ENCODE measurements around the gene PDXK.
A peak's percentile ranks its signal among the peaks of the same experiment; 100 is the strongest.

Gene PDXK

GRCh38 chr21:43786300-43786806, 67.4 kb downstream of the PDXK start:
- no peak for DNase-seq (ENCODE audit: low spot score)
- TF ChIP-seq CTCF (IDR thresholded peaks at IDR 0.05), result no peak
- H3K27ac ChIP-seq, result no peak overlapping the region
- no peak overlapping the region for H3K4me3 ChIP-seq

GRCh38 chr21:43786807-43787440, 68.0 kb downstream of the PDXK start:
- no peak for TF ChIP-seq CTCF (IDR thresholded peaks at IDR 0.05)
- Histone ChIP-seq H3K4me3 (no peak overlapping the region), H3K27ac (no peak overlapping the region)
- DNase-seq (ENCODE audit: low spot score), result no peak

- Histone ChIP-seq H3K4me3 (peak within 1 kb of the TSS; percentile 80), H3K27ac (peak within 1 kb of the TSS; percentile 75 to 87)
- DNase-seq (ENCODE audit: low spot score), result peak; percentile 88
- peak; percentile 99 for TF ChIP-seq CTCF (IDR thresholded peaks at IDR 0.05)
These were observed 70.5 kb downstream of the PDXK start, which contains the start of gene RRP1 for GRCh38 chr21:43789276-43790009. Gene RRP1 (plus strand): TSS chr21:43789577. CDS start chr21:43789630, 53 bp downstream.

- no peak for TF ChIP-seq CTCF (IDR thresholded peaks at IDR 0.05)
- H3K27ac ChIP-seq, result peak overlapping the region; percentile 44 to 87
- H3K4me3 ChIP-seq, result peak overlapping the region; percentile 80
- DNase-seq (ENCODE audit: low spot score), result no peak
These were observed 71.1 kb downstream of the PDXK start for GRCh38 chr21:43790010-43790524.

- no peak overlapping the region for H3K27ac ChIP-seq
These were observed 73.5 kb downstream of the PDXK start for GRCh38 chr21:43792406-43792805.

GRCh38 chr21:43793243-43793642, 74.3 kb downstream of the PDXK start:
- DNase-seq (ENCODE audit: low spot score), result no peak
- no peak overlapping the region for H3K4me3 ChIP-seq
- no peak for TF ChIP-seq CTCF (IDR thresholded peaks at IDR 0.05)
- H3K27ac ChIP-seq, result no peak overlapping the region

More at GRCh38 chr21:43792406-43792805, 73.5 kb downstream of the PDXK start:
- no peak for DNase-seq (ENCODE audit: low spot score)
- no peak overlapping the region for H3K4me3 ChIP-seq
- TF ChIP-seq CTCF (IDR thresholded peaks at IDR 0.05), result no peak
